HG02938 (cell line): ENCODE results near the gene PXT1.
"Not testable (repeated sequence)": the region's sequence is repeated elsewhere in the genome, so short reads cannot be mapped to it uniquely, and the experiment has no call there.

Experiments
- ATAC-seq: cut with Tn5 transposase; IDR thresholded peaks from one replicate; pipeline ENCODE4 v1.9.1; 2021; ENCODE audit warnings: mild to moderate bottlenecking, moderate library complexity; ENCODE audit not compliant: unreplicated experiment

The PXT1 gene

DNA sequence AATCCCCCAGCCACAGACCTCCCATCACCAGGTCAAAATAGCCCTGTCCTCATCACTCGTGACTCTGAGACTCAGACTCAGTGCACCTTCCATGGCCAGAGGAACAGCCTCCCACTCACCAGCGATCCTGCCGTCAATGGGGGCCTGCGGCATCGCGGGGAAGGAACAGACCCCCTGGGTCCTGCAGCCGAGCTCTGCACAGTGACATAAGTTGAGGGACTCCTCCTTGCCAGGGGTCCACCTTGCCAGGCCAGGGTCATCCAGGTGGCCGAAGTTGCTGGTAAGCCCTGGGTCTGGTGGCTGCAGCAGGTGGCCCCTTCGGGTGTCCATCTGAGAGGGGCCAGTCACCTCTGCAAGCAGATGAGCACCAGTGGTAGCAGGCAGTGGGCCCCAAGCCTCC is 71.4 kb downstream of the PXT1 start:
- no peak for ATAC-seq

DNA sequence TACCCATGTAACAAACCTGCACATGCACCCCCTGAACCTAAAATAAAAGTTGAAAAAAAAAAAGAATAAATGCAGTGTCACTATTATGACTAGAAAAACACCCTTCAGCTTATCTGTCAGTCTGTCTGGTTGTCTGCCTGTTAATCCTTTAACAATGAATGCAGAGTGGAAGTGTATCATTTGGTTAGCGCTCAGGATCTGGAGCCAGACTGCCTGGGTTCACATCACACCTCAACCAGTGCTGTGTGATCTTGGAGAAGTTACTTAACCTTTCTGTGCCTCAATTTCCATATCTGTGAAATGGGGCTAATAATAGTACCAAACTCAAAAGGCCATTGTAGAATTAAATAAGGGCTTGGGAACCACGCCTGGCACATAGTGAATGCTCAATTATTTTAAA is 72.0 kb downstream of the PXT1 start:
- ATAC-seq: no peak

DNA sequence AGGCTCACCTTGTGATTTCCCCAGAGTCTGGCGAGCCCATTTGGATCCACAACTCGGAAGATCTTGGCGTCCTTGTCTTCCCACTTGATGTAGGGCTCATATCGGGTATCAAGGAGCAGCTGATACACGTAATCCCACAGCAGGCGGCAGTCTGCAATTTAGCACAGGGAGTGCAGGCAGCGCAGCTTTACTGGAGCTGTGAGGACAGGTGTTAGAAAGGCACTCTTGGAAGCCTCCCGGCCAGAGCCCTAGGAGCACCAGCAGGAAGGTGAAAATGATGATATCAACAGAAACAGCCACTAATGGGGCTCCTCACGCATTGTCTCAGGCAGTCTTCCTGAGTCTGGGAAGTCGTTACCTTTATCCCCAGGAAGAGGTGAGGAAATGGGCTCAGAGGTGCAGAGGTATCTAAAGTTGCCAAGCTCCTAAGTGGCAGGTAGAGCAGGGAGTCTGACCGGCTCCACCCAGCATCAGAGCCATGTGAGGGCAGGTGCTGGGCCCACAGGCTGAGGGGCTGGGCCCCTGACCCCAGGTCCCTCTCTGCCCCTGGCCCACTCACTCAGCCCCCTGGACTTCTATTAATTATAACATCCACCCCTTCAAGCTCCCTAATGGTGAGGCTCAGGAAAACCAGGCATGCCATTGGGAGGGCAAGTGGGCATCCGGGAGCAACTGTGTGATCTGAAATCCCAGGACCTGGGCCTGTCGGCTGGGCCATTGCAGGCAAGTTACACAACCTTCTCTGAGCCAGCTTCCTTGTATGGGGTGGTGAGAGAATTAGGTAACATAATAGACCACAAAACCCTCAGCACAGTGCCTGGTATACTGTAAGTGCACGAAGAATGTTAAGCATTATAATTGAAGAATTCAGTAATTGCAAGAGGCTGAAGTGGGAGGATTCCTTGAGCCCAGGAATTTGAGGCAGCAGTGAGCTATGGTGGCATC is 73.5 kb downstream of the PXT1 start:
- no peak for ATAC-seq

DNA sequence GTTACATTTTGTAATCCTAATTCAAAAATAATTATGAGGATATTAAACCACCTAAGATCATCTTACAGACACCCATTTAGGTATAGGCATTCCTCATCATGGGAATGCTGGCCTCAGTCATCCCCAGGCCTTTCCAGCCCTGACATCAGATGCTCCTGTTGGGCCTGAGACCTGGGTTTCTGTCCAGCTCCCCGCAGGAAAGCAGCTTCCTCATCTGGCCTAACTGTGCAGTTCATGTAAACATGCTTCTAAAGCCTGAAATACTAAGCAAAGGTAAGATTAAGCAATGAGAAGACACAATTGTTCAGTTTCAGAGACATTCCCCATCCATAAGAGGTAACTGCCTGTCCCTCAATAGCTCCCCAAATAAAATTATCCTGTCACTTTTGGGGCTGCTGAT is 74.2 kb downstream of the PXT1 start:
- ATAC-seq: no peak

DNA sequence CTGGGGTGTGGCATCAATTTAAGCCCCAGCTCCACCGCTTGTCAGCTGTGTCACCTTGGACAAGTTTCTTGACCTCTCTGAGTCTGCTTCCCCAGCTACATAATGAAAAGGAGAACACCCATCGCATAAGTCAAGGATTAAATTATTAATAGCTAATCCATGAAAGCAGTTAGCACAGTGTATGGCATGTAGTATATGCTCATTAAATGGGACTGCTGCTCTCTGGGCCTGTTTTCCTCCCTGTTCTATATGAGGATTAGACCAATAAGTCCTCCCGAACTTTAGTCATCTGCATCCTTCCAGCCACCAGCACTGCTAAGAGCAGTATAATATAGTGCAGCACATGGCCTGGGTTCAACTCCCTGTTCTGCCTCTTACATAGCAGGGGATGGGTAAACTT is 74.9 kb downstream of the PXT1 start:
- no peak for ATAC-seq

DNA sequence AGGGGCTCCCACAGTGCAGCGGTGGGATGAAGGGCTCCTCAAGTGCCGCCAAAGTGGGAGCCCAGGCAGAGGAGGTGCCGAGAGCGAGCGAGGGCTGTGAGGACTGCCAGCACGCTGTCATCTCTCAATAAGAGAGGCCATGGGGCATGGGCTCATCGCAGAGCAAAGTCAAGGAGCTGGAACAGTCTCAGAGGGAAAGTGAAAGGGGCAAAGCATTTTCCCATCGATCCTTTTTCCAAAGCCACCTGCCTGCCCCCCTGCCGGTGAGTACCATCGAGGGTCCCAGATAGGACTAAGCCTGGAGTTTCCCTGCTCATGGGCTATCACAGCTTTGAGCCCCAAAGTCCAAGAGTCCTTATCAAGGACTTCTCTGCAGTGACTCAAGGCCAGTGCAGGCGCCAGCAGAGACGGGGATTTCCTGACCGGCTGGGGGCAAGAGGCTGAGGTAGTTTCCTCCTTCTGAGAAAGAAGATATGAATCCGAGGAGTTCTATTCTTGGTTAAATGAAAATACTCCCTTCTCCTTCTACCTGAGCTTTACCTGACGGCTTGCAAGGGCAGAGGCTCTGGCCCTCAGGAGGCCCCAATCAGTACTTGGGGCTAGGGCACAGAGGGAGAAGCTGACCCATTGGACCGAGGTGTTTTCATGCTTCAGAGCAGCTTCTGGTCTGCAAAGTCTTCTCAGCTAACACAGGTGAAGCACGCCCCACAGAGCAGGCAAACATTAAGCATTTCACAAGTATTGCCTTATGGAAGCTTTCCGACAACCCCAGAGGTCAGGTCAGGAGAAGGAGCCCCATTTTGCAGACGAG is 77.8 kb downstream of the PXT1 start:
- ATAC-seq: no peak

DNA sequence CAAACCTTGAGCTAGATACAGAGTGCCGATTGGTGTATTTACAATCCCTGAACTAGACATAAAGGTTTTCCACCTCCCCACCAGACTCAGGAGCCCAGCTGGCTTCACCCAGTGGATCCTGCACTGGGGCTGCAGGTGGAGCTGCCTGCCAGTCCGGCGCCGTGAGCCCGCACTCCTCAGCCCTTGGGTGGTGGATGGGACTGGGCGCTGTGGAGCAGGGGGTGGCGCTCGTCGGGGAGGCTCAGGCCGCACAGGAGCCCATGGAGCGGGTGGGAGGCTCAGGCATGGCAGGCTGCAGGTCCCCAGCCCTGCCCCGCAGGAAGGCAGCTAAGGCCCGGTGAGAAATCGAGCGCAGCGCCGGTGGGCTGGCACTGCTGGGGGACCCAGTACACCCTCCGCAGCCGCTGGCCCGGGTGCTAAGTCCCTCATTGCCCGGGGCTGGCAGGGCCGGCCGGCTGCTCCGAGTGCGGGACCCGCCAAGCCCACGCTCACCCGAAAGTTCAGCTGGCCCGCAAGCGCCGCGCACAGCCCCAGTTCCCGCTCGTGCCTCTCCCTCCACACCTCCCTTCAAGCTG is 78.5 kb downstream of the PXT1 start:
- ATAC-seq: not testable (repeated sequence)

DNA sequence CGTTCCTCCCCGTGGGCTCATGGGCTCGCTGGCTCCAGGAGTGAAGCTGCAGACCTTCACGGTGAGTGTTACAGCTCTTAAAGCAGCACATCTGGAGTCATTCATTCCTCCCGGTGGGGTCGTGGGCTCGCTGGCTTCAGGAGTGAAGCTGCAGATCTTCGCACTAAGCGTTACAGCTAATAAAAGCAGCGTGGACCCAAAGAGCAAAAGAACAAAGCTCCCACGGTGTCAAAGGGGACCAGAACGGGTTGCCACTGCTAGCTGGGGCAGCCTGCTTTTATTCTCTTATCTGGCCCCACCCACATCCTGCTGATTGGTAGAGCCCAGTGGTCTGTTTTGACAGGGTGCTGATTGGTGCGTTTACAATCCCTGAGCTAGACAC is 79.3 kb downstream of the PXT1 start:
- not testable (repeated sequence) for ATAC-seq

DNA sequence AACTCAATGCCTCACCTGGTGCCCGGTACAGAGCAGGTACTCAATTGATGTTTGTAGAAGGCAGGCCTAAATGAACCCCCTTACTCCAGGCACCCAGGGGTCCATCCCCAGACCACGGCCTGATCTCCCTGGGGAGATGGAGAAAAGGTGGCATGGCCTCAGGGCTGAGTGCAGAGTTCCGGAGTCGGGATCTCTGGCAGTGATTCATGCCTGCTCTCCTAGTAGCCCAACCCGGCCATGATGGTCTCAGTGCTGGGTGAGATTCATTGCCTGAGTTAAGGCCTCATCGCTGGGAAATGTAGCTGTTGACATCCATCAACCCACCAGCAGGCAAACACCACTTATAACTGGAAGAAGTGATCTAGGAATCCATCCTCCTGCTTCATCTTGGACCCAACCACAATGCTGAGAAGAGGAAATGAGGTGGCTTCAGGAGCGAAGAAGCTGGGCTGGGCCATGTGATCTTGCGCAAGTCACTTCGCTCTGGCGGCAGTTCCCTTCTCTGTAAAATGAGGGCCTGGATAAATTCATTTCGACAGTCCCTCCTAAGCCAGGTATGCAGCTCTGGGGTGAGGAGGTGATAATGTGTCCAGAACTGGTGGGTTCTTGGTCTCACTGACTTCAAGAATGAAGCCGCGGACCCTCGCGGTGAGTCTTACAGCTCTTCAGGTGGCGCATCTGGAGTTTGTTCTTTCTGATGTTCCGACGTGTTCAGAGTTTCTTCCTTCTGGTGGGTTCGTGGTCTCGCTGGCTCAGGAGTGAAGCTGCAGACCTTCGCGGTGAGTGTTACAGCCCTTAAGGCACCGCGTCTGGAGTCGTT is 79.9 kb downstream of the PXT1 start:
- no peak for ATAC-seq

DNA sequence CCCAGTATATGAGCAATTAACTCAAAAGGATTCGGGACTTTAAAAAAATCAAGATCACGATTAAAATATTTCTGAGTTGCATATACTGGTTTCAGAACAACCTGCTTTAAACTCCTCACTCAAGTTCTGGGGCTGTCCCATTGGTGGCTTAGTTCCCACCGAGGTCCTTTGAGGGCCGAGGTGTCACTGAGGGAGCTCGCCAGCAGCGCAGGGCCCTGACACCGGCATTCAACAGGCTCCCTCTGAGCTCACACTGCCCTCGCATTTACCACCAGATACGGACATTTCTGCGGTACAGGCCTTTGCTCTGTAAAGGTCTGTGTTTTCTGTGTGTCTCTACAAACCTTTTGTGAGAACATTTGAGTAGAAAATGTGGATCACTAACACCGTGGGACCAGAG is 81.6 kb downstream of the PXT1 start:
- no peak for ATAC-seq

DNA sequence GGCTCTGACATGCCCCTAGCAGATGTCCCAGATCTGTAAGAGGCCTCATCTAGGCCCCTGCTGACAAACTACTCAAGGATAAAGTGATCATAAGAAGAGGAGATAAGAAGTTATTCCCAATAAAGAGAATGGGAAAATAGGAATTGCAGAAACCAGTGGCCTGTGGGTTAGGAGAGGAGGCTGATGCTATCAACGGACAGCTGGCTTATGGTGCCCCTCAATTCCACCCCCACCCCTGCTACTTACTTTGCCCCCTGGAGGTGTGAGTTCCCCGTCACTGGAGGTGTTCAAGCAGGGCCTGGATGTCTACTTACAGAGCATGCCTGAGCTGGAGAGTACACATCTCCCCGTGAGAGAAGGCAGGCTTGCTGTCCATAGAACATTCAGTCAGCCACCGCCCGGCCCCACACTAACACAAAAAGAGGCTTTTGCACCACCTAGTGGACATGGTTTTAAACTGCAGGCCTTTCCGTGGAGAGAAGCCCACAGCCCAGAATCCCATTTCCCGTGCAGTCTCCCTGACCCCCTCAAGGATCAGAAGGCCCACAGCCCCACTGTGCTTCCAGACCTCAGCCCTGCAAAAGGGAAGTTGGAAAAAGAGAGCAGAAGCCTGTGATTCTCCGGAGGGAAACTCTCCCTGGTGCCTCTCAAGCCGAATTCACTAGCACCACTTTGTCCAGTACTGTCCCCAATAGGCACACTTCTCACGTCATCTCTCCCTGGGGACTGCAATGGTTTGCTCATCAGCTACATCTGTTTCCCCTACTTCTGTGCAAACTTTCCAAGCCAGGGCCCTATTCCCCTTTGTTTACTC is 82.2 kb downstream of the PXT1 start:
- ATAC-seq: no peak

DNA sequence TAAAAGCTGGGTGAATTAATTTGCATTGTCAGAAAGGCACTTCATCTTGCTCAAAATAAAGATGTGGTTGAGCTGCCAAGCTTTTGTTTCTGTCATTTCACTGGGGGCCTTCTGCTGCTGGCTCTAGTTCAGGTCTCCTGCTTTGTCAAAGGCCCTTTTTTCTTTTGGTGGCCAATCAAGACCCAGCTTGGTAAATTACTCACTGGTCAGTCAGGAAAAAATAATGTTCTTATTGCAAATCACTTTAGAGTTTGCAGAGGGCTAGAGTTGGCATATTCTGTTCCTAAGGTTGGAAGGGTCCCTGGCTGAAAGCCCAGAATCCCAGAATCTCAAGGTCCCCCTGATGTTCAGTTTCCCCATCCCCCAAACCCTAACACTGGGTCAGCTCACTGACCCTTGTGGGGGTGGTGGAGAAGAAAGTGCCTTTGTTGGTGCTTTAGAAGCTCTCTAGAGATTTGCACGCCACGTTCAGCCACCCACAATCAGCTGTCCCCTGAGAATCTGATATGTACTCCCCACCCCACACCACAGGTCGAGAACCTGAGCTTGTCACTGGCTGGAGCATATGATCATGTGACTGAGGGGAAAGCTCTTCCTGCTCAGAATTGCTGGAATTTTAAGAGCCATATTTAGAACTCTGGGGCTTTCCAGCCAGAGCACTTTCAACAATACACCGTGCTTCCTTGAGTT is 84.3 kb downstream of the PXT1 start:
- ATAC-seq: no peak

DNA sequence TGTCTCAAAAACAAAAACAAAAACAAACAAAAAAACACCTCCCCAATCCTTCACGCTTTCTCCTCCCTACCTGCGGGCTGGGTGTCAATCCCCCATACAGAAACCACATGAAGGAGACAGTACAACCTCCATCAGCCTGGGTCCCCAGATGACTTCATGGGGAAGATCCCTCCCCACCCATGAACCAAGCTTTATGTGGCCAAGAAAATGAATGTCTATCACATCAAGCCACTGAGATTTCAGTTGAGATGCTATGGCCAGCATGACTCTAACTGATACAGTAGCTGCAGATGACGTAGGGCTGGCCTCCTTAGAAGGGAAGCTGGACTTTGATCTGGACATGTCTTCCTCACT is 84.8 kb downstream of the PXT1 start:
- ATAC-seq: no peak

DNA sequence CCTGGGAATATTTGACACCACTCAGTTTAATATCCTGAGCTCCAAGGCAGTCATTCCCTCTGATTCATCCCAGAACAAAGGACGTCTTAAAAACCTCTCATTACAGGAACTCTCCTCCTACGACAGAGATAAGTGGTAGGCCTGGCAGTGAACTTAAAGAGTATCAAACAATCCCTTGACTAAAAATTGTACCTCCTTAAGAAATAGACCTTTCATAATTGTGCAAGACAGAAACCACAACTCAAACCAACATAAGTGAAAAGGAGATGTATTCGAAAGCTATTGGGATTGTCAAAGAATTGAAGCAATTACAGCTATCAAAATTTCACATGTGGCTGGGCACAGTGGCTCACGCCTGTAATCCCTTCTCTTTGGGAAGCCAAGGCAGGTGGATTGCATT is 86.8 kb downstream of the PXT1 start:
- ATAC-seq: no peak

DNA sequence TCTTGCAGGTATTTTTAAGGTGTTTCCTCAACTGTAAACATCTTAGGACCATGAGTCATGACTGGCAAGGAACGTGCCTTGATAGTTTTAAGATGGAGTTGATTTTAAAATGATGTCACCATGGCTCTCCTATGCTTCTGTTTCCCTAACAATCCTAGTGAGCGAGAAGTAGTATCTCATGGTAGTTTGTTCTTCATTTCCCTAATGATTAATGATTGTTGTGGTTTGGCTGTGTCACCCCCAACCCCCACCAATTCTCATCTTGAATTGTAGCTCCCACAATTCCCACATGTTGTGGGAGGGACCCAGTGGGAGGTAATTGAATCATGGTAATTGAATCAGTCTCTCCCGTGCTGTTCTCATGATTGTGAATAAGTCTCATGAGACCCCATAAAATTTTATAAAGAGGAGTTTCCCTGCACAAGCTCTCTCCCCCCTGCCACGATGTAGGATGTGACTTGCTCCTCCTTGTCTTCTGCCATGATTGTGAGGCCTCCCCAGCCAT is 89.2 kb downstream of the PXT1 start:
- no peak for ATAC-seq

DNA sequence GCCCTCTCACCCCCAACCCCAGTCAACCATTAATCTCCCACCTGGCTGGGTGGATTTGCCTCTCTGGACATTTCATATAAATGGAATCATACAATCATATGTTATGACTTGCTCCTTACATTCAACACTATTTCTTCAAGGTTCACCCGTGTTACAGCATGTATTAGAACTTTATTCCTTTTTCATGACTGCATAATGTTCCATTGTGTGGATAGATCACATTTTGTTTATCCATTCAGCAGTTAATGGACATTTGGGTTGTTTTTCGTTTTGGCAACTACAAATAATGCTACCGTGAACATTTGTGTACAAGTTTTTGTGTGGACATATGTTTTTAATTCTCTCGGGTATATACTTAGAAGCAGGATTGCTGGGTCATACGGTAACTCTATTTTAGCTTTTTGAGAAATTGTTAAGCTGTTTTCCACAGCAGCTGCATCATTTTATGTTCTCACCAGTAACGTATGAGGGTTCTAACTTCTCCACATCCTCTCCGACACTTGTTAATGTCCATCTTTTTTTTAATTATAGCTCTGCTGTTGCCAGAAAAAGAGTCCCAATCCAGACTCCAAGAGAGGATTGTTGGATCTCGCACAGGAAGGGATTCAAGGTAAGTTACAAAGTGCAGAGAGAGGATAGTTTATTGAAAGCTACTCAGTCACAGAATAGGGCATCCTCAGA is 90.0 kb downstream of the PXT1 start:
- ATAC-seq: no peak

DNA sequence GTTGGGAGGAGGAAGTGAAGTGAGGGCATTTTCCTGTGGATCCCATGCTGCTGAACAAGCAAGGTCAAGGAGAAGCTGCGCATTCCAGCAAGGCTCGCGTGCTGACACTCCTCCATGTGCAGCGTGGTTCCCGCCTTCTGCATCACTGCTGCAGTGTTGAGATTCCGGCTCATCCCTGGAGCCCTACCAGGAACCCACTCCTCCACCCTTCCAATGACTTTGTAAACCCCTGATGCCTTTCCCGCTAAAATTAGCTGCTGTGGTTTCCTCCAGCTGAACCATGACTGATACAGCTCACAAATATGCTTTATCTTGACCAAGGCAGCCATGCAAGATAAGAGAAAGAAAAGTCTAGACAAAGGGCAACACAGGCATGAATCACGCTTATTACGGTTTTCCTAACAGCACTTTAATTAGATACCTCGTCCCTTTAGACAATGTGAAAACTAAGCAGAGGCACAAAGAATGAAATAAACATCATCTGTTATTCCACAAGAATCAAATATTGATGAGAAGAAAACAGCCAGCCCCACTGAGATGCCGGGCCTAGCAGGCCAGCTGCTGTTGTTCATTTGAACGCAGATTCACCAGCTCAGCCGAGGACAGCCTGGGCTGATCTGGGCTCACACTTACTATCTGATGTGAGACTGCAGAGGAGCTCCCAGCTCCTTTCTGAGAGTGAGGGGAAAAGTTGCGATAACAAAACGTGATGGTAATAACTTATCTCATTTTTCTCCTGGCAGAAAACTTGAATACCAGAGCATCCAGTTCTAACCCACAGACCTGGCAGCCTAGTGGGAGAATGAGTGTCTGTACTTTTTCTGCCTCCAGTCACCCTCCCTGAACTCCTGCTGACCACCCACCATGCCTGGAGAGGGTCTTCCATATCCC is 91.7 kb downstream of the PXT1 start:
- ATAC-seq: no peak

DNA sequence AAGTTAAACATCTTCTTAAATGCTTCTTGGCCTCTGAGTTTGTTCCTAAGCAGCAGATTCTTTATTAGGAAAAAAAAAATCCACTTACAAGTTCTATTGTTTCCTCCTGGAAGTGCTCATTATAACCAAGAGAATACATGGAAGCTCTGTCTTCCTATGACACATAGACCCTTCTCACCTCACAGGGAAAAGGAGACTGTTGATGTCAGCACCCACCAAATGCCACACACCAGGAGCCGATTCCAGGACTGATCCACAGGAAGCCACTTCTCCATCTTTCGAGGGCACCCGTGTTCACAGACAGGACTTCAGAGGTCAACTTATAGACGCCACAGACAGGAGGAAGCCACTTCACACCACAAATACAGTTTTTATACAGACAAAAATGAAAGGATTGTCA is 92.6 kb downstream of the PXT1 start:
- no peak for ATAC-seq
